MM.1S (cell line): ENCODE measurements around the gene ZMIZ1.

Experiments used
- DNase-seq: peaks from one replicate; pipeline ENCODE4 v3.0.0-alpha.2; 2015
- H2AFZ ChIP-seq: fragments of 300-600 bp; sonication (generic); 2 replicates; pipeline ENCODE4 v1.6.0; 2016; ENCODE audit warnings: antibody characterized with exemption, low read length
- H3F3A ChIP-seq: fragments of 300-600 bp; sonication (generic); 2 replicates; pipeline ENCODE4 v1.6.1; 2016; ENCODE audit warnings: mild to moderate bottlenecking, antibody characterized with exemption, low read length, moderate library complexity, mixed read lengths; ENCODE audit not compliant: insufficient read depth
- H3K27ac ChIP-seq: fragments of 300-600 bp; sonication (generic); 2 replicates; pipeline ENCODE4 v1.5.1; 2016; ENCODE audit warnings: mild to moderate bottlenecking, low read length
- H3K27me3 ChIP-seq: fragments of 300-600 bp; sonication (generic); replicated peaks from 2 replicates; pipeline ENCODE4 v1.6.0; 2016; ENCODE audit warnings: low read length; ENCODE audit not compliant: insufficient read depth
- H3K36me3 ChIP-seq: fragments of 300-600 bp; sonication (generic); replicated peaks from 2 replicates; pipeline ENCODE4 v1.6.1; 2016; ENCODE audit warnings: mild to moderate bottlenecking, low read length, mixed read lengths; ENCODE audit not compliant: insufficient read depth
- H3K4me1 ChIP-seq: fragments of 300-600 bp; sonication (generic); 2 replicates; pipeline ENCODE4 v1.6.1; 2016; ENCODE audit warnings: low read length, mixed read lengths
- H3K4me2 ChIP-seq: fragments of 300-600 bp; sonication (generic); 2 replicates; pipeline ENCODE4 v1.6.0; 2016; ENCODE audit warnings: low read depth, low read length
- H3K4me3 ChIP-seq: fragments of 300-600 bp; sonication (generic); 2 replicates; pipeline ENCODE4 v1.5.1; 2016; ENCODE audit warnings: low read length, mixed read lengths
- H3K79me2 ChIP-seq: fragments of 300-600 bp; sonication (generic); 2 replicates; pipeline ENCODE4 v1.6.1; 2016; ENCODE audit warnings: mixed run types, low read length, mixed read lengths
- H3K9ac ChIP-seq: fragments of 300-600 bp; sonication (generic); 2 replicates; pipeline ENCODE4 v1.6.1; 2016; ENCODE audit warnings: low read length, mixed read lengths
- H3K9me2 ChIP-seq: fragments of 300-600 bp; sonication (generic); replicated peaks from 2 replicates; pipeline ENCODE4 v1.6.1; 2016; ENCODE audit warnings: mild to moderate bottlenecking, low read length, mixed read lengths; ENCODE audit not compliant: insufficient read depth
- H3K9me3 ChIP-seq: fragments of 300-600 bp; sonication (generic); replicated peaks from 2 replicates; pipeline ENCODE4 v1.6.1; 2016; ENCODE audit warnings: mild to moderate bottlenecking, low read length, mixed read lengths; ENCODE audit not compliant: insufficient read depth
- H4K20me1 ChIP-seq: fragments of 300-600 bp; sonication (generic); 2 replicates; pipeline ENCODE4 v1.6.1; 2016; ENCODE audit warnings: mild to moderate bottlenecking, low read length, moderate library complexity, mixed read lengths; ENCODE audit not compliant: insufficient read depth
- CTCF ChIP-seq: fragments of 300-600 bp; sonication (generic); IDR thresholded peaks from 2 replicates; pipeline ENCODE4 v1.5.1; 2016; ENCODE audit warnings: antibody characterized with exemption, low read length, mixed read lengths
- EZH2 ChIP-seq: fragments of 300-600 bp; sonication (generic); optimal IDR thresholded peaks from 2 replicates; pipeline ENCODE3; 2017; ENCODE audit warnings: low read depth, mild to moderate bottlenecking, antibody characterized with exemption, low read length, mixed read lengths
- EZH2phosphoT487 ChIP-seq: fragments of 300-600 bp; sonication (generic); IDR thresholded peaks from 2 replicates; pipeline ENCODE4 v1.6.1; 2018; ENCODE audit warnings: antibody characterized with exemption, low read length

Gene ZMIZ1

GRCh38 chr10:79147796-79148451 is 79.2 kb downstream of the ZMIZ1 start:
- Histone ChIP-seq H2AFZ (no peak overlapping the region), H3K27me3 (no peaks in the 10 kb centered on the region), H3K9me3 (no peaks in the 10 kb centered on the region), H3K4me2 (no peak overlapping the region), H3F3A (no peaks in the 10 kb centered on the region), H3K4me1 (no peaks in the 10 kb centered on the region), H3K4me3 (no peak overlapping the region), H3K79me2 (no peaks in the 10 kb centered on the region), H3K9me2 (no peaks in the 10 kb centered on the region), H3K9ac (no peak overlapping the region), H3K36me3 (no peaks in the 10 kb centered on the region), H3K27ac (no peak overlapping the region), H4K20me1 (no peaks in the 10 kb centered on the region)
- DNase-seq, result no peak
- TF ChIP-seq EZH2phosphoT487, result no peak
- TF ChIP-seq CTCF, result no peak
- no peak for TF ChIP-seq EZH2

- TF ChIP-seq CTCF (no peak), EZH2phosphoT487 (no peak), EZH2 (no peak)
- Histone ChIP-seq H3K4me1 (no peaks in the 10 kb centered on the region), H3F3A (no peaks in the 10 kb centered on the region), H3K36me3 (no peaks in the 10 kb centered on the region), H3K4me2 (no peak overlapping the region), H4K20me1 (no peaks in the 10 kb centered on the region), H3K79me2 (no peaks in the 10 kb centered on the region), H3K4me3 (no peak overlapping the region), H3K9me3 (no peaks in the 10 kb centered on the region), H3K9me2 (no peaks in the 10 kb centered on the region), H3K27ac (no peak overlapping the region), H2AFZ (no peak overlapping the region), H3K27me3 (no peaks in the 10 kb centered on the region), H3K9ac (no peak overlapping the region)
- DNase-seq, result no peak
These were observed 79.9 kb downstream of the ZMIZ1 start for GRCh38 chr10:79148452-79149344.

GRCh38 chr10:79149345-79149661 is 80.5 kb downstream of the ZMIZ1 start:
- H3K9me3 ChIP-seq, result no peaks in the 10 kb centered on the region
- H3K9ac ChIP-seq, result no peak overlapping the region
- no peak for DNase-seq
- H3F3A ChIP-seq, result no peaks in the 10 kb centered on the region
- H3K36me3 ChIP-seq, result no peaks in the 10 kb centered on the region
- H3K4me1 ChIP-seq, result no peaks in the 10 kb centered on the region
- H3K4me2 ChIP-seq, result no peak overlapping the region
- no peak overlapping the region for H3K27ac ChIP-seq
- no peak overlapping the region for H2AFZ ChIP-seq
- no peaks in the 10 kb centered on the region for H3K27me3 ChIP-seq
- TF ChIP-seq EZH2 (no peak), CTCF (no peak), EZH2phosphoT487 (no peak)
- no peaks in the 10 kb centered on the region for H4K20me1 ChIP-seq
- no peaks in the 10 kb centered on the region for H3K79me2 ChIP-seq
- no peak overlapping the region for H3K4me3 ChIP-seq
- H3K9me2 ChIP-seq, result no peaks in the 10 kb centered on the region
